Measurements from ENCODE around the gene TRMT5.

DNA sequence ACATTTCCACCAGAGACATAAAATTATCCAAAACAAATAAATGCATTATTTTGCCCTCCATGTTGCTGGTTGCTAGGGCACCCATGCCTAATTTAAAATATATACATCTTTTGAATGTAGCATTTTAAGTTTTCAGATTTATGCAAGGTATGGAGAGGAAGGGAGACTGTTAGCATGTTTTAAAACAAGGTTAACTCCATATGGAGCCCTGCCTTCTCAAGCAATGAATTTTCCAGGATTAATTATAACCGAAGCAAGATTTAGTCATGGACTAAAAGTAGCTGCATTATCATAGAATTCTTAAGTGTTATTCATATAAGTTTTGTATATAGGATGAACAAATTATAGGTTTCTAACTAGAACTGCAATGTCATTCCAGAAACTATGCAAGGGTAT is 37.2 kb downstream of the TRMT5 start:
- no peak for TF ChIP-seq CTCF (IDR thresholded peaks at IDR 0.05)
- no peak for TF ChIP-seq POLR2A (IDR thresholded peaks at IDR 0.05)
- no peak for TF ChIP-seq EP300 (IDR thresholded peaks at IDR 0.05)

Measured in tibial nerve (tissue), 4 donors.